ENCODE results near the gene ERC1.

- TF ChIP-seq POLR2AphosphoS5 (IDR thresholded peaks at IDR 0.05): no peak
- TF ChIP-seq CTCF (IDR thresholded peaks at IDR 0.05): no peak
- no peak for TF ChIP-seq POLR2A (IDR thresholded peaks at IDR 0.05)
Observed at GRCh38 chr12:1170411-1170810, 179.4 kb downstream of the ERC1 start.
